GM12878 (cell line): ENCODE measurements around the gene MRPL33.

Experiments
- TAF1 ChIP-seq: IDR thresholded peaks from 2 replicates; pipeline ENCODE4 v1.6.1; 2011; ENCODE audit warnings: mild to moderate bottlenecking, low read depth, low read length, borderline replicate concordance
- TF ChIP-seq, protein P1 (sequence below): IDR thresholded peaks from 2 replicates; pipeline ENCODE4 v1.6.1; 2011; ENCODE audit warnings: low read depth, low read length, improper control_type of control experiment, borderline replicate concordance

DNA sequence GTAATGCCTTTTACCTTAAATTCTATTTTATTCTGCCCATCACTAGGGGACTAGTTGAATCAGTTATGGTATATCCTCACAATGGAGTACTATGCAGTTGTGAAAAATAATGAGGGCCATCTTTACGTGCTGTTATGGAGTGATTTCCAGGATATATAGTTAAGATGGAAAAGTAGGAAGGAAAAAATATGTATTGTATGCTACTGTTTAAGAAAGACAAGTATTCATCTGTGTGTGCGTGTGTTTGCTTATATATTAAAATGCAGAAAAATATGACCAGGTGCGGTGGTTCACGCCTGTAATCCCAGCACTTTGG lies 32.5 kb upstream of the MRPL33 start:
- TF ChIP-seq, protein P1, sequence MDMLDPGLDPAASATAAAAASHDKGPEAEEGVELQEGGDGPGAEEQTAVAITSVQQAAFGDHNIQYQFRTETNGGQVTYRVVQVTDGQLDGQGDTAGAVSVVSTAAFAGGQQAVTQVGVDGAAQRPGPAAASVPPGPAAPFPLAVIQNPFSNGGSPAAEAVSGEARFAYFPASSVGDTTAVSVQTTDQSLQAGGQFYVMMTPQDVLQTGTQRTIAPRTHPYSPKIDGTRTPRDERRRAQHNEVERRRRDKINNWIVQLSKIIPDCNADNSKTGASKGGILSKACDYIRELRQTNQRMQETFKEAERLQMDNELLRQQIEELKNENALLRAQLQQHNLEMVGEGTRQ: no peak
- no peak for TF ChIP-seq TAF1
